Natural killer cell treated with Interleukin-12 subunit alpha and Interleukin-12 subunit beta and Interleukin-15 and Interleukin-18, amount 100 ng/mL, for 72 hours (primary cell): ENCODE measurements around the gene HOXA2. TPM values are rescaled to one million over a fixed set of nuclear protein-coding genes. Genes with fewer than 3 reads are reported as not detected.

ENCODE experiments used
- ATAC-seq, 2 donors: fragments of 150-1000 bp; cut with Tn5 transposase in 1 of 2; sonication (Bioruptor Pico), chemical (Tn5 transposase) in 1 of 2; 2 replicates each; pipeline ENCODE4 v1.10.0; 2021
- DNase-seq: peaks from one replicate; pipeline ENCODE4 v3.0.0; 2022; ENCODE audit warnings: low spot score
- H3K27ac Mint-ChIP-seq, 2 donors: 1 replicate in 1 of 2; 2 replicates in 1 of 2; pipeline ENCODE4 v1.8.0; 2022; ENCODE audit warnings: mixed read lengths in 2 of 2, mild to moderate bottlenecking in 1 of 2, moderate library complexity in 1 of 2
- H3K27me3 Mint-ChIP-seq, 2 donors: 1 replicate in 1 of 2; 2 replicates in 1 of 2; pipeline ENCODE4 v1.8.0; 2022; ENCODE audit warnings: mixed read lengths in 2 of 2
- H3K36me3 Mint-ChIP-seq: one replicate; pipeline ENCODE4 v1.8.0; 2022; ENCODE audit warnings: mixed read lengths
- H3K4me1 Mint-ChIP-seq, 2 donors: 1 replicate in 1 of 2; 2 replicates in 1 of 2; pipeline ENCODE4 v1.8.0; 2022; ENCODE audit warnings: low read depth in 2 of 2, mixed read lengths in 2 of 2, mild to moderate bottlenecking in 1 of 2
- H3K4me3 Mint-ChIP-seq: one replicate; pipeline ENCODE4 v1.8.0; 2022; ENCODE audit warnings: mixed read lengths
- H3K9me3 Mint-ChIP-seq: 2 replicates; pipeline ENCODE4 v1.8.0; 2022; ENCODE audit warnings: mixed read lengths
- total RNA-seq, 2 donors: library from RNA; stranded (reverse); gene quantifications; one replicate each; pipeline ENCODE4 v1.2.3, GENCODE V29; 2022

HOXA2 gene
- total RNA-seq, 2 donors from 2014 or later = not detected

DNA sequence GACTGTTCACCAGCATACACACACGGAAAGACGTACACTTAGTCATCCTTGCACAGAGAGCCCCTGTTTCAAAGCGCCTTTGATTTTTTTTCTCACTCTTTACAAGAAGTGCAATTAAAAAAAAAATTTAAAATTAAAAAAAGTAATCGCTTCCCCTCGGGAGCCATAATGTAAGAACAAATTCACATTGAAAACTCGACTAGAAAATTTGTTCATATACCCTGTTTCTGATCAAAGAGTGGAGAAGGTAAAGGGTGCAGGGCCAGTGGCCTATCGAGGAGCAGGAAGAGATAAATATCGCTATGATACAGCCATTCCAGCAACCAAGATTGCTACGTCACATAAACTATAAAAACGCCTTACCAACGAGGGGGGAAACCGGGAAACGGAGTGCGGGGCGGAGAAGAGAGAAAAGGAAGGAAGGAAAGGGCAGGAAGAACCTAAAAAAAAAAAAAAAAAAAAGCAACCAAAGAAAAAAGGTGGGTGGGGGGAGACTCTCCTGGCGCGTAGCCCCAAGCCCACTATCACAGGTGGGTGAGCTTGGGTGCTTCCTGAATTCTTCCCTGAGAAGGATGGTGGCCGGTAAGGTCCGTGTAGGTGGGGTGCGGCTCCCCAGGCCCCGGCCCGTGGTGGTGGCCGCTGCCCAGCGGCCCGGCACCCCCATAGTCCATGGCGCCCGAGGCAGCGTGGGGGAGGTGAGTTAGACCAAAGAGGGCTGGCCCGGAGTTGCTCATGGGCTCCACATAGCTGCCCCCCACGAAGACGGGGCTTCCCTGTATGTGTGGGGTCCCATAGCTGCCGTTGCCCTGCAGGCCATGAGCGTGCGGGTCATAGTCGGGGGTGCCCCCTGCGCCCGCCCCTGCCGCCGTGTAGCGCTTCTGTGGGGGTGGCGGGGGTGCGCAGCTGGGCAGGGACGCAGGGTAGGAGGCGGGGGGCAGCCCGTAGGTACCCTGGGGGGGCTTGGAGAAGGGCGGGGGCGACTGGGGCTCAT is 5.2 kb upstream of the HOXA2 start:
- ATAC-seq = no peak
- Mint-ChIP-seq H3K27ac (no peak overlapping the region), H3K4me1 (peaks cover 4 to 9% of the 10 kb centered on the region in 2 donors), H3K36me3 (no peaks in the 10 kb centered on the region), H3K9me3 (no peaks in the 10 kb centered on the region), H3K4me3 (no peak overlapping the region), H3K27me3 (peaks cover 15 to 27% of the 10 kb centered on the region in 2 donors)
- DNase-seq = no peak

GRCh38 chr7:27106901-27107240 is 4.4 kb upstream of the HOXA2 start:
- ATAC-seq (no peak), DNase-seq (no peak)
- H3K27me3 Mint-ChIP-seq = peaks cover 20 to 33% of the 10 kb centered on the region in 2 donors
- H3K4me1 Mint-ChIP-seq = peaks cover 7 to 11% of the 10 kb centered on the region in 2 donors
- no peaks in the 10 kb centered on the region for H3K9me3 Mint-ChIP-seq
- H3K36me3 Mint-ChIP-seq = no peaks in the 10 kb centered on the region
- no peak overlapping the region for H3K4me3 Mint-ChIP-seq
- no peak overlapping the region for H3K27ac Mint-ChIP-seq

DNA sequence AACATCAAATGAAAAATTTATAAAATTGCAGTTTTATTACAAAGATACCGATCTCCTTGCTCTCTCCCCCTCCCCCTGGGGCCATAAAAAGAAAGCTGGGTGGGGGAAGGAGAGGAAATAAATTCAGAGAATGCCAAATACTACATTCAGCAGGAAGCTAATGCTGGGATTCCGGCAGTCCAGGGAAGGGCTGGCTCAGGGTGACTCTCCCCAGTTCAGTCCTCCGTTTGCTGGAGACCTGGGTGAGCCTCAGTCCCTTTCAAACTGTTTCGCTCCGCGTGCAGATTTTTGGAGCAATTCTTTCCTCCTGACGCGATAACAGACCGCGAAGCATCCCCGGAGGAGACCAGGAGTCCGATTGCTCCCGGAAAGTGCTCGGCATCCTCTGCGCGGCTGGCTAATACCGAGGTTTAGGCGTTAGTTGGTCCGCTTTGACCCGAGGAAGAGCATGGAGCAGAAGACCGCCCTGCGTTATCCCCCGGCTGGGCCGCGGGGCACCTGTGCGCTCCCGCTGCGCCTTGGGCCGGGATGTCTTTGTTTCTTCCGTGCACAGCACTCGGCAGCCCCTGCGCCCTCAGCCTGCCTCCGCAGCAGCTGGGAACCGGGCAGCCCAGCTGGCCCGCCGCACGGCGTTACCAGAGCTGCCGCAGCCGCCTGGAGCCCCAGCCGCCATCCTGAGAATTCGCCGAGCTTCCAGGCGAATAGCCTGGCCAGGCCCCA is 3.9 kb upstream of the HOXA2 start:
- no peak for DNase-seq
- no peak for ATAC-seq
- peaks cover 7 to 15% of the 10 kb centered on the region in 2 donors for H3K4me1 Mint-ChIP-seq
- H3K27ac Mint-ChIP-seq = no peak overlapping the region
- H3K27me3 Mint-ChIP-seq = peaks cover 26 to 39% of the 10 kb centered on the region in 2 donors
- no peak overlapping the region for H3K4me3 Mint-ChIP-seq
- peaks cover 4% of the 10 kb centered on the region for H3K36me3 Mint-ChIP-seq
- H3K9me3 Mint-ChIP-seq = no peaks in the 10 kb centered on the region

- Mint-ChIP-seq H3K27ac (no peak overlapping the region), H3K27me3 (peaks cover 29 to 45% of the 10 kb centered on the region in 2 donors), H3K4me1 (peaks cover 7 to 15% of the 10 kb centered on the region in 2 donors), H3K4me3 (no peak overlapping the region), H3K9me3 (no peaks in the 10 kb centered on the region), H3K36me3 (peaks cover 9% of the 10 kb centered on the region)
- DNase-seq = no peak
- no peak for ATAC-seq
Observed at GRCh38 chr7:27105301-27106031, 3.0 kb upstream of the HOXA2 start.

DNA sequence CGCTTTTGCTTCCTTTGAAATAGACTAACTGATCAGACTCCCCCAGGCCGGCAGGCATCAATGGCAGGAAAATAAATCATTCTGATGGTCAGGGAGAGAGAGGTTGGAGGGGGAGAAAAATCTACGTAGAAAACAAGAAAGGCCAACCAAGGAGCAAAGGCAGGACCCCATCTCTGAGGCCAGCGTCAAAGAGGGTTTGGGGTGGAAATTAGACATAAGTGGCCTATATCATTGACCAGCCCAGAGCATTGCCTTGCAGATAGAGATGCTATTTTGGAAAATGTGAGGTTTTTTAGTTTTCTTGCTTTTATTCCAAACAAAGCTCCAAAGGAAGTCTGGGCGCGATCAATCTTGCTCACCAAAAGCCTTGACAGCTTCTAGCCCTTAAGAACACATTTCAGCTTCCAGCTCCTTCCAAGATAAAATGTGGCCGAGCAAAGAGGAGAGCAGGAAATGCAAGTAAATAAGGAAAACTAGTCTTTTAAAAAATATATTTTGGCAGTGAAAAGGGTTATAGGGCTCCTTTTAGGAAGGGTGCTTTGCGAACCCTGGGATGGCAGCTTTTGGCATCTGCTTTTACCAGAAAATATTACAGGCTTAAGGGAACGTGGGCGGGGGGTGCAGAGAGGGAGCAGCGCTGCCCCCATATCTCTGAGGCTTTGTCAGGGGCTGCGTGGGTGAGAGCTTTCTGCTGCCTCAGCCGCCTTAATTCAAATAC is 2.0 kb upstream of the HOXA2 start:
- no peak for DNase-seq
- Mint-ChIP-seq H3K27me3 (peaks cover 31 to 54% of the 10 kb centered on the region in 2 donors), H3K27ac (no peak overlapping the region), H3K4me1 (peaks cover 7 to 19% of the 10 kb centered on the region in 2 donors), H3K36me3 (peaks cover 17% of the 10 kb centered on the region), H3K4me3 (no peak overlapping the region), H3K9me3 (no peaks in the 10 kb centered on the region)
- ATAC-seq = no peak

GRCh38 chr7:27103489-27104226 is 1.2 kb upstream of the HOXA2 start:
- peaks cover 36 to 62% of the 10 kb centered on the region in 2 donors for H3K27me3 Mint-ChIP-seq

DNA sequence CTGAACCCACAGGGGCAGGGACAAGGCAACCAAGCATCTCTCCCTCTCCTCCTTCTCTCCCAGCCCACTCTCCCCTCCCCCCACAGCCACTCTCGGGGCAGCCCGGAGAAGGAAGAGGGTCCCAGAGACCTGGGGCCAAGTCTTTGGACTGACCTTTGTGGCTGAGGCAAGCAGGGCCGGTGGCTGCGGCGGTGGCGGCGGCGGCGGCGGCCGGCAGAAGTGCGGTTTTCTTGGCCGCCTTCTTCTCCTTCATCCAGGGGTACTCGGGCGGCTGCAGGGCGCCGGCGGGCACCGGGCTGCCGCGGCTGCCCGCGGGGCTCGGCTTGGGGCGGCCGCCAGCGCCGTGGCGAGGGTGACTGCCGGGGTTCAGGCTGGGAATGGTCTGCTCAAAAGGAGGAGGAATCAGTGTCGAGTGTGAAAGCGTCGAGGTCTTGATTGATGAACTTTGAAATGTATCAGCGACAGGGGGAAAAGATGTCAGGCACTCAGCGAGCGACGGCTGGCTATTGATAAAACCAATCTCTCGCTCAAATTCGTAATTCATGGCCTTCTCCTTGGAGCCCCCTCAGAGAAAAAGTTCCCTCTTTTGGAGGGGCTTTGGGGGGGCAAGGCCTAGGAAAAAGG is 414 bp downstream of the HOXA2 start:
- Mint-ChIP-seq H3K4me3 (no peak overlapping the region), H3K4me1 (peaks cover 27 to 39% of the 10 kb centered on the region in 2 donors), H3K27ac (no peak overlapping the region), H3K9me3 (no peaks in the 10 kb centered on the region), H3K36me3 (peaks cover 20% of the 10 kb centered on the region), H3K27me3 (peaks cover 40 to 62% of the 10 kb centered on the region in 2 donors)
- DNase-seq (no peak), ATAC-seq (no peak)

More at GRCh38 chr7:27103489-27104226, 1.2 kb upstream of the HOXA2 start:
- no peak for DNase-seq
- no peak for ATAC-seq
- Mint-ChIP-seq H3K36me3 (peaks cover 20% of the 10 kb centered on the region), H3K4me1 (peaks cover 11 to 25% of the 10 kb centered on the region in 2 donors), H3K9me3 (no peaks in the 10 kb centered on the region), H3K27ac (no peak overlapping the region), H3K4me3 (no peak overlapping the region)

DNA sequence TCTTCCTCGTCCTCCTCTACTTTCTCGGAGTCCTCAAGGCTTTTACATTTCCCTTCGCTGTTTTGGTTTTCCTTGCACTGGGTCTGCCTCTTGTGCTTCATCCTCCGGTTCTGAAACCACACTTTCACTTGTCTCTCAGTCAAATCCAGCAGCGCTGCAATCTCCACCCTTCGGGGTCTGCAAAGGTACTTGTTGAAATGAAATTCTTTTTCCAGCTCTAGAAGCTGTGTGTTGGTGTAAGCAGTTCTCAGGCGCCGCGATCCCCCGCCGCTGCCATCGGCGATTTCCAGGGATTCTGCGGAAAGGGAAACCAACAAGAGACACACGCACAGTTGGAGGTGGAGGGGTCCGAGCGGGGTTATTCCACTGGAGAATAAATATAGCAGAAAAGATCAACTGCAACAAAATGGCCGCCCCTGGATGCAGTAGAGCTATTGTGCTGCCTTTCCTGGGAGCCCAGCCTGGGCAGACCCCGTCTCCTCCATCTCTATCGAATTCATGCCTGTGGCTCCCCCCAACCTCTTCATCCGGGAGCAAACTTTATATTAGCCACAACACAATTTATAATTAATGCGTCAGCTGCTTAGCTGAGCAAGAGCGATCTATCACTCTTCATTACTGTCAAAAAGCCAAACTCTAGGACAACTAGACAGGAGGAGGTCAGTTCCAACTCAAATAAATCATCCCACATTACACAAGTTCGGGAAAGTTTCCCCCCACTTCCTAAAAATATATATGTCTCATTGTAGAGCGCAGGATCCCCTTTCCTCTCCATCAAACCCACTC is 1.1 kb downstream of the HOXA2 start:
- Mint-ChIP-seq H3K4me3 (no peak overlapping the region), H3K36me3 (peaks cover 20% of the 10 kb centered on the region), H3K9me3 (no peaks in the 10 kb centered on the region), H3K27ac (no peak overlapping the region), H3K4me1 (peaks cover 28 to 40% of the 10 kb centered on the region in 2 donors), H3K27me3 (peaks cover 40 to 62% of the 10 kb centered on the region in 2 donors)
- DNase-seq (no peak), ATAC-seq (no peak)

GRCh38 chr7:27100694-27101170 is 1.8 kb downstream of the HOXA2 start:
- Mint-ChIP-seq H3K36me3 (peaks cover 20% of the 10 kb centered on the region), H3K27ac (no peak overlapping the region), H3K4me1 (peaks cover 28 to 42% of the 10 kb centered on the region in 2 donors), H3K4me3 (no peak overlapping the region), H3K27me3 (peaks cover 40 to 62% of the 10 kb centered on the region in 2 donors), H3K9me3 (no peaks in the 10 kb centered on the region)
- DNase-seq (no peak), ATAC-seq (no peak)

DNA sequence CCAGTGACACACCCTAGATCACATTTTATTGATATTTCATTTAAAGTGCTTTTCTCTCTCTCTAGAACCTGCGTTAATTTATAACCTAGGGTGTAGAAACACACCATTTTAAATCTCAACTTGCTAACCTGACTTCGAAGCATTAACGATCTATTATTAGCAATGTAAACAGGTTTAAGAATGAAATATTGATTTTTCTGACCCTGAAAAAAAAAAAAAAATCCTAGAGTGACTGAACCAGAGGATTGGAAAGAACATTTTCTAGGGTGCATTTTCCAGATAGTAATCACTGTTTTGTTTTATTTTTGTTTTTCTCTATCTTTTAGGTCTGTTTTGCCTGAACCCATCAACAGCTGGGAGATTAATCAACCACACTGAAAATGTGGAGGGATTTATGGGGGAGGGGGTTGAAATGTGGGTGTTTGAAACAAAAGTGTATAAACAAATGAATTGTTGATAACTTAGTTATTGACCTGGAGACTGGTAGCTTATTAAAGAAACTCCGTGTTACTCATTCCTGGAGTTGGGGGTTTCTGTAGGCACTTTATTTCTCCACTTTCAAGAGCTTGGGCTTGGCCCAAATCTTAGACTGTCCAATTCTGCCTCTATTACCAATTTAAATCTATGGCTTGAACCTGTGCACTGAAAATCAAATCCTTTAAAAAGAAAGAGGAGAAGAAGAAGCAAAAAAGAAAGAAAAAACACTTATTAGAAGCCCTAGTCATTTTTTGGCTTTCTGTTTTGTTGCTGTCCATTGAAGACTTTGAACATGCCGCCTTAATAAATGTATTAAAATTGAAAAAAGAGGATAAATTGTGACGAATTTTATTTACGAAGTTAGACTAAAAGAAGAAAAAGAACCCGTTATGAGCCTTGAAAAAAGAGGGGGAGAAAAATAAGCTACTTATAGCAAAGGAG is 2.8 kb downstream of the HOXA2 start:
- H3K4me1 Mint-ChIP-seq = peaks cover 35 to 52% of the 10 kb centered on the region in 2 donors

More for the DNA sequence above, 2.8 kb downstream of the HOXA2 start:
- no peak for ATAC-seq
- H3K9me3 Mint-ChIP-seq = no peaks in the 10 kb centered on the region
- H3K27me3 Mint-ChIP-seq = peaks cover 46 to 55% of the 10 kb centered on the region in 2 donors
- no peak overlapping the region for H3K27ac Mint-ChIP-seq
- H3K36me3 Mint-ChIP-seq = peaks cover 20% of the 10 kb centered on the region
- no peak overlapping the region for H3K4me3 Mint-ChIP-seq
- DNase-seq = no peak
